Naive thymus-derived CD4-positive, alpha-beta T cell (primary cell): ENCODE data around the gene CBL. TPM values are rescaled to one million over a fixed set of nuclear protein-coding genes. Genes with fewer than 3 reads are reported as not detected.

Experiments used
- ATAC-seq: fragments of 150-1000 bp; cut with Tn5 transposase; 2 replicates; pipeline ENCODE4 v1.10.0; 2021; ENCODE audit warnings: mild to moderate bottlenecking, moderate library complexity
- CTCF ChIA-PET: fragments of 350-600 bp; sonication (Branson Sonifier 250); formaldehyde crosslinking; loops from one replicate; lab custom pipeline; 2021; ENCODE audit warnings: antibody characterized with exemption; lab: Charles Lee
- POLR2A ChIA-PET: fragments of 350-600 bp; sonication (Branson Sonifier 250); formaldehyde crosslinking; loops from one replicate; lab custom pipeline; 2021; ENCODE audit warnings: antibody characterized with exemption, inconsistent platforms; lab: Charles Lee
- DNase-seq, 9 donors: peaks; one replicate each; pipeline versions ENCODE4 v3.0.0 to v3.0.0-alpha.2; 2020 to 2022; ENCODE audit warnings: mixed read lengths in 1 of 9
- H3K27ac ChIP-seq: one replicate; pipeline ENCODE4 v1.7.0; 2013; ENCODE audit warnings: mild to moderate bottlenecking, low read depth, low read length, moderate library complexity
- H3K27me3 ChIP-seq, 2 donors: one replicate each; pipeline ENCODE4 v1.7.0; 2013; ENCODE audit warnings: low read length in 2 of 2, mild to moderate bottlenecking in 2 of 2, moderate library complexity in 2 of 2; ENCODE audit not compliant: control insufficient read depth in 2 of 2, insufficient read depth in 2 of 2
- H3K36me3 ChIP-seq, 3 experiments: 1 replicate in 2 of 3; 2 replicates in 1 of 3; pipeline ENCODE4 v1.7.0; 2013; ENCODE audit warnings: low read length in 3 of 3, mild to moderate bottlenecking in 3 of 3, moderate library complexity in 1 of 3; ENCODE audit not compliant: insufficient read depth in 3 of 3, control insufficient read depth in 2 of 3
- H3K4me1 ChIP-seq, 2 donors: one replicate each; pipeline ENCODE4 v1.7.0; 2013; ENCODE audit warnings: low read length in 2 of 2, mild to moderate bottlenecking in 2 of 2, moderate library complexity in 1 of 2; ENCODE audit not compliant: control insufficient read depth in 2 of 2, insufficient read depth in 2 of 2
- H3K4me3 ChIP-seq: 2 replicates; pipeline ENCODE4 v1.7.0; 2013; ENCODE audit warnings: mild to moderate bottlenecking, low read length
- H3K9me3 ChIP-seq, 3 experiments: 1 replicate in 2 of 3; 2 replicates in 1 of 3; pipeline ENCODE4 v1.7.0; 2013; ENCODE audit warnings: low read length in 3 of 3; ENCODE audit not compliant: control insufficient read depth in 2 of 3
- H3K27ac Mint-ChIP-seq, 9 donors: one replicate each; pipeline ENCODE4 v1.8.0; 2020 to 2022; ENCODE audit warnings: mixed read lengths in 9 of 9, mild to moderate bottlenecking in 8 of 9, moderate library complexity in 5 of 9, inconsistent platforms in 2 of 9
- H3K27me3 Mint-ChIP-seq, 5 donors: one replicate each; pipeline ENCODE4 v1.8.0; 2021 to 2022; ENCODE audit warnings: mixed read lengths in 5 of 5, mild to moderate bottlenecking in 1 of 5
- H3K36me3 Mint-ChIP-seq, 5 donors: one replicate each; pipeline ENCODE4 v1.8.0; 2020 to 2022; ENCODE audit warnings: mixed read lengths in 5 of 5, mild to moderate bottlenecking in 3 of 5, inconsistent platforms in 1 of 5
- H3K4me1 Mint-ChIP-seq, 7 donors: one replicate each; pipeline ENCODE4 v1.8.0; 2020 to 2022; ENCODE audit warnings: mixed read lengths in 7 of 7, mild to moderate bottlenecking in 3 of 7, inconsistent platforms in 1 of 7
- H3K4me3 Mint-ChIP-seq, 10 donors: one replicate each; pipeline ENCODE4 v1.8.0; 2020 to 2022; ENCODE audit warnings: mild to moderate bottlenecking in 10 of 10, mixed read lengths in 10 of 10, moderate library complexity in 6 of 10, inconsistent platforms in 2 of 10
- H3K9me3 Mint-ChIP-seq, 11 donors: one replicate each; pipeline ENCODE4 v1.8.0; 2020 to 2022; ENCODE audit warnings: mixed read lengths in 11 of 11, mild to moderate bottlenecking in 4 of 11, inconsistent platforms in 1 of 11, moderate library complexity in 1 of 11
- intact Hi-C, 2 donors: fragments of 100-400 bp; cut with micrococcal nuclease; formaldehyde crosslinking; loops; one replicate each; pipeline ENCODE4 v1.15.1; 2023
- polyA plus RNA-seq, 2 donors: library from polyadenylated mRNA; unstranded; fragments of 300-500 nt; fragmentation: Illumina TruSeq; gene quantifications; one replicate each; pipeline ENCODE4 v1.2.3, GENCODE V29; 2021
- total RNA-seq, 6 experiments: library from RNA in 5 of 6; stranded (reverse) in 5 of 6; gene quantifications; 1 replicate in 5 of 6; 2 replicates in 1 of 6; pipeline ENCODE4 v1.2.3 and lab custom pipeline; 2021 to 2026

The CBL gene
- total and polyA plus RNA-seq, 7 experiments from 2014 or later: 17.5 to 51.8 (median 39.8) TPM

GRCh38 chr11:119344291-119345010, 138.3 kb downstream of the CBL start:
- POLR2A ChIA-PET: no interaction called here
- H3K4me3 ChIP-seq: no peak overlapping the region
- H3K27ac ChIP-seq: no peak overlapping the region
- Mint-ChIP-seq H3K27ac (no peak overlapping the region), H3K4me3 (no peak overlapping the region), H3K9me3 (no peaks in the 10 kb centered on the region), H3K36me3 (no peaks in the 10 kb centered on the region), H3K4me1 (peaks cover 0 to 8% (median 6%) of the 10 kb centered on the region in 7 donors), H3K27me3 (peaks cover 18 to 50% (median 24%) of the 10 kb centered on the region in 5 donors)
- DNase-seq: no peak
- CTCF ChIA-PET: interaction anchor here (2.0 kb wide), 1 partner anchor 12 kb away, joined by 6 read pairs; no protein-coding TSS in a partner anchor
- H3K9me3 ChIP-seq: no peaks in the 10 kb centered on the region
- H3K27me3 ChIP-seq: peaks cover 0 to 8% of the 10 kb centered on the region in 2 donors
- intact Hi-C loops: no loop called here
- ATAC-seq: no peak
- no peaks in the 10 kb centered on the region for H3K36me3 ChIP-seq
- H3K4me1 ChIP-seq: peaks cover 0 to 6% of the 10 kb centered on the region in 2 donors

DNA sequence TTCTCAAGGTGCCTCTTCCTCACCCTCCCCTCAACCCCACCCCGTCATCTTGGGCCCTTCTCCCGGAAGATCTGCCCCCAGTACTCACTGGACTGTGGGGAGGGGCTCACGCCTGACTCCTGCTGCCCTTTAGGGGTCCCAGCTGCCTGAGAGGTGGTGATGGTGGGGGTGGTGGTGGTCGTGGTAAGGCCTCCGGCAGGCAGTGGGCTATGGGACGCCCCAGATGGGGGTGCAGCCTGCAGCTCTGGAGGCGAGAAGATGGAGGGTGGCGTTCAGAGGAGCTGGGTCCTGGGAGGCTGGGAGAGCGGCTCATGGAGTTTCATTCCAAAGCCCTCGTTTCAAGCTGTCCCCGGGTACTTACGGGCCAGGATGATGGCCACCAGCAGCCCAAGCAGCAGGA, 139.5 kb downstream of the CBL start:
- ChIA-PET POLR2A (no interaction called here), CTCF (no interaction called here)
- Mint-ChIP-seq H3K27me3 (peaks cover 17 to 52% (median 22%) of the 10 kb centered on the region in 5 donors), H3K36me3 (no peaks in the 10 kb centered on the region), H3K4me1 (peaks cover 0 to 12% (median 5%) of the 10 kb centered on the region in 7 donors), H3K4me3 (no peak overlapping the region), H3K27ac (no peak overlapping the region), H3K9me3 (no peaks in the 10 kb centered on the region)
- Histone ChIP-seq H3K9me3 (no peaks in the 10 kb centered on the region), H3K36me3 (no peaks in the 10 kb centered on the region), H3K4me3 (no peak overlapping the region), H3K27me3 (peaks cover 0 to 3% of the 10 kb centered on the region in 2 donors), H3K4me1 (no peaks in the 10 kb centered on the region), H3K27ac (no peak overlapping the region)
- ATAC-seq (no peak), DNase-seq (no peak)
- intact Hi-C loops: no loop called here

GRCh38 chr11:119346605-119347004, 140.5 kb downstream of the CBL start, which contains the start of gene MFRP:
Gene MFRP, minus strand, starts transcription at chr11:119346705. Its CDS starts 192 bp downstream, at chr11:119346513.
- POLR2A ChIA-PET: no interaction called here
- Mint-ChIP-seq H3K4me1 (peaks cover 0 to 5% (median 0%) of the 10 kb centered on the region in 7 donors), H3K36me3 (no peaks in the 10 kb centered on the region), H3K27me3 (peaks cover 13 to 47% (median 20%) of the 10 kb centered on the region in 5 donors), H3K27ac (peak within 1 kb of the TSS in 1 of 9 donors; percentile 20), H3K4me3 (no peak within 1 kb of the TSS), H3K9me3 (no peaks in the 10 kb centered on the region)
- Histone ChIP-seq H3K27ac (no peak within 1 kb of the TSS), H3K36me3 (no peaks in the 10 kb centered on the region), H3K4me3 (no peak within 1 kb of the TSS), H3K27me3 (no peaks in the 10 kb centered on the region), H3K4me1 (no peaks in the 10 kb centered on the region), H3K9me3 (no peaks in the 10 kb centered on the region)
- DNase-seq (no peak), ATAC-seq (no peak)
- CTCF ChIA-PET: interaction anchor here (1.7 kb wide), 1 partner anchor 9 kb away, joined by 5 read pairs; no protein-coding TSS in a partner anchor
- intact Hi-C loops: no loop called here

DNA sequence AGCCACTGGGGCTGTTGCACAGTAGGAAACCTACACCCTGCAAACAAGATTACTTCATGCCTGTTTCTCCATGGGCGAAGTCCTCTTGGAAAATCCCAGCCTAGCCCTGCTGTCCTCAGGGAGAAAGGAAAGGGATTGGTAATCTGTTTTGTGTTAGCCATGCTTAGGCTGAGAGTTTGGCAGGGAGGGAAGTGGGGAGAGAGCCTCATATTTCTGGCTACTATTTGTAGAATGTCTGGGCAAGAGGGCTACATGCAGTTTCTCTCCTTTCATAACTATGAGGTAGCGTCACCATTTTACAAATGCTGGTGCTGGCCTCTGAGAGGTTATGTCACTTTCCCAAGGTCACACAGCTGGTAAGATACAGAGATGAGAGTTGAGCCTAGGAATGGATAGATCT, 141.1 kb downstream of the CBL start:
- Histone ChIP-seq H3K27me3 (no peaks in the 10 kb centered on the region), H3K27ac (no peak overlapping the region), H3K36me3 (no peaks in the 10 kb centered on the region), H3K4me1 (no peaks in the 10 kb centered on the region), H3K9me3 (no peaks in the 10 kb centered on the region), H3K4me3 (no peak overlapping the region)
- DNase-seq (no peak), ATAC-seq (no peak)
- Mint-ChIP-seq H3K36me3 (no peaks in the 10 kb centered on the region), H3K27me3 (peaks cover 12 to 47% (median 26%) of the 10 kb centered on the region in 5 donors), H3K9me3 (no peaks in the 10 kb centered on the region), H3K4me1 (peaks cover 0 to 5% (median 0%) of the 10 kb centered on the region in 7 donors), H3K4me3 (no peak overlapping the region), H3K27ac (no peak overlapping the region)
- POLR2A ChIA-PET: no interaction called here
- CTCF ChIA-PET: interaction anchor here (1.7 kb wide), 1 partner anchor 10 kb away, joined by 5 read pairs; no protein-coding TSS in a partner anchor
- intact Hi-C loops: no loop called here

DNA sequence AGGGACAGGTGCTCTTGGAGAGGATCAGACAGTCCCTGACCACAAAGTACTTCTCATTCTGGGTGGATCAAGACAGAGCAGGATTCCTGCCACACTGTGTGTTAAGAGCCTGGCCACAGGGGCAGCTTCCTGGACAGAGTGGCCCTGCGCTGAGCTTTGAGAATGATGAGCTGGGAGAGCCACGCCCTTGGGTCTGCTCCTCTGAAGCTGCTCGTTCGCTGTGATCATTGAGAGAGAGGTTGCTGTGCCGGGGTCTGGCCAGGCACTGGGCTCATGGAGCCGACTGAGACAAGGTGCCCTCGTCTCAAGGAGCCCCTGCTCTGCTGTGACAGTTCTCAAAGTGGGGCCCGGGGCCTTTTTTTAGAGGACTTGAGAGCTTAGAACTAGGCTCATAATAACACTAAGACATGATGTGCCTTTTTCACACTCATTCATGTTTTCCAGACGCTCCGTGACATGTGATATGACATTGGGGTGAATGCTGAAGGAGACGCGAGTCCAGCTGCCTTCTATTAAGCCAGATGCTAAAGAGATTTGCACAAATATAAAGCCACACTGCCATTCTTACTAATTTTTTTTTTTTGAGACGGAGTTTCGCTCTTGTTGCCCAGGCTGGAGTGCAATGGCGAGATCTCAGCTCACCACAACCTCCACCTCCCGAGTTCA, 141.9 kb downstream of the CBL start:
- ATAC-seq (no peak), DNase-seq (no peak)
- Mint-ChIP-seq H3K27me3 (peaks cover 12 to 49% (median 30%) of the 10 kb centered on the region in 5 donors), H3K4me3 (no peak overlapping the region), H3K27ac (peak overlapping the region in 1 of 9 donors; percentile 38), H3K9me3 (no peaks in the 10 kb centered on the region), H3K36me3 (no peaks in the 10 kb centered on the region), H3K4me1 (peaks cover 0 to 5% (median 0%) of the 10 kb centered on the region in 7 donors)
- no peak overlapping the region for H3K27ac ChIP-seq
- no peaks in the 10 kb centered on the region for H3K9me3 ChIP-seq
- ChIA-PET POLR2A (no interaction called here), CTCF (interaction anchor here (0.6 to 1.7 kb wide), 2 partner anchors 10 to 127 kb away, joined by 5 read pairs; no protein-coding TSS in a partner anchor)
- H3K36me3 ChIP-seq: no peaks in the 10 kb centered on the region
- intact Hi-C loops: no loop called here
- no peaks in the 10 kb centered on the region for H3K4me1 ChIP-seq
- no peak overlapping the region for H3K4me3 ChIP-seq
- H3K27me3 ChIP-seq: no peaks in the 10 kb centered on the region

- ChIA-PET POLR2A (interaction anchor here (0.7 kb wide), 1 partner anchor 15 kb away, joined by 3 read pairs; no protein-coding TSS in a partner anchor), CTCF (interaction anchor here (0.7 kb wide), 1 partner anchor 45 kb away, joined by 3 read pairs; no protein-coding TSS in a partner anchor)
- H3K4me3 ChIP-seq: no peak overlapping the region
- intact Hi-C loops: no loop called here
- H3K9me3 ChIP-seq: no peaks in the 10 kb centered on the region
- H3K4me3 Mint-ChIP-seq: no peak overlapping the region
- H3K36me3 ChIP-seq: no peaks in the 10 kb centered on the region
- no peak overlapping the region for H3K27ac ChIP-seq
- H3K27me3 ChIP-seq: no peaks in the 10 kb centered on the region
- DNase-seq (no peak), ATAC-seq (no peak)
- peaks cover 13 to 51% (median 30%) of the 10 kb centered on the region in 5 donors for H3K27me3 Mint-ChIP-seq
- H3K36me3 Mint-ChIP-seq: no peaks in the 10 kb centered on the region
- H3K9me3 Mint-ChIP-seq: no peaks in the 10 kb centered on the region
- no peaks in the 10 kb centered on the region for H3K4me1 ChIP-seq
- H3K4me1 Mint-ChIP-seq: peaks cover 0 to 5% (median 0%) of the 10 kb centered on the region in 7 donors
- peak overlapping the region in 1 of 9 donors; percentile 71 for H3K27ac Mint-ChIP-seq
Measured at GRCh38 chr11:119350302-119350701, 144.2 kb downstream of the CBL start.
